GM23338 (cell line): ENCODE results near the gene LMBR1. TPM values are rescaled to one million over a fixed set of nuclear protein-coding genes. Genes with fewer than 3 reads are reported as not detected.

ENCODE experiments used
- ATAC-seq: fragments of 200-7000 bp; cut with Tn5 transposase; 3 replicates; pipeline ENCODE4 v1.9.1; 2020
- DNase-seq: peaks from one replicate; pipeline ENCODE4 v3.0.0-alpha.2; 2015; ENCODE audit warnings: low spot score
- H2AFZ ChIP-seq: fragments of 200-600 bp; sonication (generic); 2 replicates; pipeline ENCODE4 v1.8.0; 2016; ENCODE audit warnings: antibody characterized with exemption, mild to moderate bottlenecking, moderate library complexity
- H3F3A ChIP-seq: fragments of 200-600 bp; sonication (generic); replicated peaks from 2 replicates; pipeline ENCODE4 v1.8.0; 2017; ENCODE audit warnings: antibody characterized with exemption, mixed run types, low read depth
- H3K27ac ChIP-seq: fragments of 200-600 bp; sonication (generic); 2 replicates; pipeline ENCODE4 v1.6.1; 2016; ENCODE audit warnings: low read depth
- H3K27me3 ChIP-seq: fragments of 200-600 bp; sonication (generic); 2 replicates; pipeline ENCODE4 v1.8.0; 2016; ENCODE audit warnings: mild to moderate bottlenecking, mixed run types, moderate library complexity; ENCODE audit not compliant: insufficient read depth
- H3K36me3 ChIP-seq: fragments of 200-600 bp; sonication (generic); 2 replicates; pipeline ENCODE4 v1.8.0; 2016; ENCODE audit warnings: mild to moderate bottlenecking; ENCODE audit not compliant: insufficient read depth
- H3K4me1 ChIP-seq: fragments of 200-600 bp; sonication (generic); 2 replicates; pipeline ENCODE4 v1.8.0; 2016; ENCODE audit warnings: mild to moderate bottlenecking, moderate library complexity; ENCODE audit not compliant: insufficient read depth
- H3K4me2 ChIP-seq: fragments of 200-600 bp; sonication (generic); 2 replicates; pipeline ENCODE4 v1.7.1; 2017; ENCODE audit warnings: mixed run types
- H3K4me3 ChIP-seq: fragments of 200-600 bp; sonication (generic); 2 replicates; pipeline ENCODE4 v1.6.1; 2016; ENCODE audit warnings: mixed run types
- H3K79me2 ChIP-seq: fragments of 200-600 bp; sonication (generic); replicated peaks from 2 replicates; pipeline ENCODE4 v1.8.0; 2017; ENCODE audit warnings: mild to moderate bottlenecking; ENCODE audit not compliant: insufficient read depth
- H3K9me2 ChIP-seq: fragments of 200-600 bp; sonication (generic); 2 replicates; pipeline ENCODE4 v1.8.0; 2017; ENCODE audit not compliant: insufficient read depth
- H4K20me1 ChIP-seq: fragments of 200-600 bp; sonication (generic); replicated peaks from 2 replicates; pipeline ENCODE4 v1.8.0; 2017; ENCODE audit warnings: mild to moderate bottlenecking; ENCODE audit not compliant: insufficient read depth
- H3K27ac Mint-ChIP-seq: 2 replicates; pipeline ENCODE4 v1.8.0; 2020; ENCODE audit warnings: inconsistent platforms, mild to moderate bottlenecking, moderate library complexity, mixed read lengths
- H3K27me3 Mint-ChIP-seq: 3 replicates; pipeline ENCODE4 v1.8.0; 2022; ENCODE audit warnings: low read depth, mild to moderate bottlenecking, moderate library complexity, mixed read lengths, inconsistent platforms; ENCODE audit not compliant: insufficient read depth, poor library complexity
- H3K36me3 Mint-ChIP-seq: 3 replicates; pipeline ENCODE4 v1.8.0; 2021; ENCODE audit warnings: low read depth, mild to moderate bottlenecking, inconsistent platforms, moderate library complexity, mixed read lengths
- H3K4me1 Mint-ChIP-seq: 3 replicates; pipeline ENCODE4 v1.8.0; 2020; ENCODE audit warnings: mild to moderate bottlenecking, inconsistent platforms, mixed read lengths
- H3K4me3 Mint-ChIP-seq: 3 replicates; pipeline ENCODE4 v1.8.0; 2021; ENCODE audit warnings: moderate library complexity, mild to moderate bottlenecking, inconsistent platforms, mixed read lengths
- H3K9me3 Mint-ChIP-seq: 3 replicates; pipeline ENCODE4 v1.8.0; 2020; ENCODE audit warnings: moderate library complexity, mild to moderate bottlenecking, inconsistent platforms, mixed read lengths
- CREB1 ChIP-seq: fragments of 250-450 bp; sonication (Bioruptor Pico); IDR thresholded peaks from 2 replicates; pipeline ENCODE4 v1.5.0; 2020; ENCODE audit warnings: low read depth, mild to moderate bottlenecking, moderate library complexity
- EZH2 ChIP-seq: fragments of 200-600 bp; sonication (generic); IDR thresholded peaks from one replicate; pipeline ENCODE4 v1.8.0; 2017; ENCODE audit warnings: antibody characterized with exemption, mild to moderate bottlenecking, low read depth; ENCODE audit not compliant: unreplicated experiment
- EZH2phosphoT487 ChIP-seq: fragments of 200-600 bp; sonication (generic); IDR thresholded peaks from one replicate; pipeline ENCODE4 v1.8.1; 2018; ENCODE audit warnings: antibody characterized with exemption; ENCODE audit not compliant: unreplicated experiment
- NANOG ChIP-seq: IDR thresholded peaks from 2 replicates; pipeline ENCODE4 v1.6.1; 2016; ENCODE audit warnings: antibody characterized with exemption, borderline replicate concordance
- POLR2AphosphoS5 ChIP-seq: IDR thresholded peaks from 2 replicates; pipeline ENCODE4 v1.6.1; 2016; ENCODE audit warnings: antibody characterized with exemption, low read depth
- STAT1 ChIP-seq: IDR thresholded peaks from one replicate; pipeline ENCODE4 v1.6.1; 2016; ENCODE audit warnings: antibody characterized with exemption; ENCODE audit not compliant: unreplicated experiment
- ZNF114 ChIP-seq: fragments of 250-450 bp; sonication (Bioruptor Pico); IDR thresholded peaks from 2 replicates; pipeline ENCODE4 v1.5.0; 2020; ENCODE audit warnings: mild to moderate bottlenecking, moderate library complexity
- polyA plus RNA-seq: library from polyadenylated mRNA; unstranded; fragments of >200 nt; fragmentation: Nextera tagmentation; extraction: Ambion mirVana; gene quantifications from 2 replicates; pipeline ENCODE4 v1.2.1, GENCODE V29; 2016
- total RNA-seq: library from RNA; depleted of rRNA; stranded (reverse); fragments of >200 nt; shearing (Covaris generic); gene quantifications from 2 replicates; pipeline ENCODE4 v1.2.3, GENCODE V29; 2014
- TF ChIP-seq, protein P1 (sequence below): fragments of 250-450 bp; sonication (Bioruptor Pico); IDR thresholded peaks from 2 replicates; pipeline ENCODE4 v1.5.0; 2020; ENCODE audit warnings: mild to moderate bottlenecking, moderate library complexity
- TF ChIP-seq, protein P2 (sequence below): IDR thresholded peaks from one replicate; pipeline ENCODE4 v1.6.1; 2018; ENCODE audit warnings: antibody characterized with exemption; ENCODE audit not compliant: unreplicated experiment

The LMBR1 gene
- total and polyA plus RNA-seq, 2 experiments from 2014 or later = 21.8 to 90.1 TPM

DNA sequence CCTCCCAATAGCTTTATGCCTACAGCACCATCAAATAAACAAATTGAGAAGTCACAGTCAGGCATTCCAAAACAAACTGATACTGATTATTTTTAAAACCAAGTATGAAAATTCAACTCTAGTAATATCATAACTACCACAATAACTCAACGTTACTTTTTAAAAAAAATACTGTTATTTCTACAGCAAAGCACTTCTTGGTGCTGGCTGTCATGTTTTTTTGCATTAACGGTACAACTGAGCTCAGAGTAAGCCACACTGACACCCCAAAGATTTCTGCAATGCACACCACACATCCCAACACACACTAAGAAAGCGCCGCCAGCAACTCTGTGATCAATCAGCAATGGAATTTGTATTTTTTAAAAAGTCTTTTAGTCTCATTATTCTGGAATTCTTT lies 138.8 kb downstream of the LMBR1 start:
- Histone ChIP-seq H3K9me2 (no peaks in the 10 kb centered on the region), H2AFZ (no peak overlapping the region), H3K4me2 (no peak overlapping the region), H3K4me1 (no peaks in the 10 kb centered on the region; the same call in 1 of the 2 replicates), H3K4me3 (no peak overlapping the region), H3F3A (no peaks in the 10 kb centered on the region), H4K20me1 (no peaks in the 10 kb centered on the region), H3K27me3 (no peaks in the 10 kb centered on the region), H3K27ac (no peak overlapping the region), H3K36me3 (peaks cover 4% of the 10 kb centered on the region; the same call in 1 of the 2 replicates), H3K79me2 (no peaks in the 10 kb centered on the region)
- no peak overlapping the region for H3K4me3 Mint-ChIP-seq
- no peak for ATAC-seq
- TF ChIP-seq STAT1 (no peak), ZNF114 (CRISPR knock-in tag) (no peak), CREB1 (CRISPR knock-in tag) (no peak), NANOG (no peak), EZH2 (no peak), EZH2phosphoT487 (no peak), POLR2AphosphoS5 (no peak)
- TF ChIP-seq, protein P1, sequence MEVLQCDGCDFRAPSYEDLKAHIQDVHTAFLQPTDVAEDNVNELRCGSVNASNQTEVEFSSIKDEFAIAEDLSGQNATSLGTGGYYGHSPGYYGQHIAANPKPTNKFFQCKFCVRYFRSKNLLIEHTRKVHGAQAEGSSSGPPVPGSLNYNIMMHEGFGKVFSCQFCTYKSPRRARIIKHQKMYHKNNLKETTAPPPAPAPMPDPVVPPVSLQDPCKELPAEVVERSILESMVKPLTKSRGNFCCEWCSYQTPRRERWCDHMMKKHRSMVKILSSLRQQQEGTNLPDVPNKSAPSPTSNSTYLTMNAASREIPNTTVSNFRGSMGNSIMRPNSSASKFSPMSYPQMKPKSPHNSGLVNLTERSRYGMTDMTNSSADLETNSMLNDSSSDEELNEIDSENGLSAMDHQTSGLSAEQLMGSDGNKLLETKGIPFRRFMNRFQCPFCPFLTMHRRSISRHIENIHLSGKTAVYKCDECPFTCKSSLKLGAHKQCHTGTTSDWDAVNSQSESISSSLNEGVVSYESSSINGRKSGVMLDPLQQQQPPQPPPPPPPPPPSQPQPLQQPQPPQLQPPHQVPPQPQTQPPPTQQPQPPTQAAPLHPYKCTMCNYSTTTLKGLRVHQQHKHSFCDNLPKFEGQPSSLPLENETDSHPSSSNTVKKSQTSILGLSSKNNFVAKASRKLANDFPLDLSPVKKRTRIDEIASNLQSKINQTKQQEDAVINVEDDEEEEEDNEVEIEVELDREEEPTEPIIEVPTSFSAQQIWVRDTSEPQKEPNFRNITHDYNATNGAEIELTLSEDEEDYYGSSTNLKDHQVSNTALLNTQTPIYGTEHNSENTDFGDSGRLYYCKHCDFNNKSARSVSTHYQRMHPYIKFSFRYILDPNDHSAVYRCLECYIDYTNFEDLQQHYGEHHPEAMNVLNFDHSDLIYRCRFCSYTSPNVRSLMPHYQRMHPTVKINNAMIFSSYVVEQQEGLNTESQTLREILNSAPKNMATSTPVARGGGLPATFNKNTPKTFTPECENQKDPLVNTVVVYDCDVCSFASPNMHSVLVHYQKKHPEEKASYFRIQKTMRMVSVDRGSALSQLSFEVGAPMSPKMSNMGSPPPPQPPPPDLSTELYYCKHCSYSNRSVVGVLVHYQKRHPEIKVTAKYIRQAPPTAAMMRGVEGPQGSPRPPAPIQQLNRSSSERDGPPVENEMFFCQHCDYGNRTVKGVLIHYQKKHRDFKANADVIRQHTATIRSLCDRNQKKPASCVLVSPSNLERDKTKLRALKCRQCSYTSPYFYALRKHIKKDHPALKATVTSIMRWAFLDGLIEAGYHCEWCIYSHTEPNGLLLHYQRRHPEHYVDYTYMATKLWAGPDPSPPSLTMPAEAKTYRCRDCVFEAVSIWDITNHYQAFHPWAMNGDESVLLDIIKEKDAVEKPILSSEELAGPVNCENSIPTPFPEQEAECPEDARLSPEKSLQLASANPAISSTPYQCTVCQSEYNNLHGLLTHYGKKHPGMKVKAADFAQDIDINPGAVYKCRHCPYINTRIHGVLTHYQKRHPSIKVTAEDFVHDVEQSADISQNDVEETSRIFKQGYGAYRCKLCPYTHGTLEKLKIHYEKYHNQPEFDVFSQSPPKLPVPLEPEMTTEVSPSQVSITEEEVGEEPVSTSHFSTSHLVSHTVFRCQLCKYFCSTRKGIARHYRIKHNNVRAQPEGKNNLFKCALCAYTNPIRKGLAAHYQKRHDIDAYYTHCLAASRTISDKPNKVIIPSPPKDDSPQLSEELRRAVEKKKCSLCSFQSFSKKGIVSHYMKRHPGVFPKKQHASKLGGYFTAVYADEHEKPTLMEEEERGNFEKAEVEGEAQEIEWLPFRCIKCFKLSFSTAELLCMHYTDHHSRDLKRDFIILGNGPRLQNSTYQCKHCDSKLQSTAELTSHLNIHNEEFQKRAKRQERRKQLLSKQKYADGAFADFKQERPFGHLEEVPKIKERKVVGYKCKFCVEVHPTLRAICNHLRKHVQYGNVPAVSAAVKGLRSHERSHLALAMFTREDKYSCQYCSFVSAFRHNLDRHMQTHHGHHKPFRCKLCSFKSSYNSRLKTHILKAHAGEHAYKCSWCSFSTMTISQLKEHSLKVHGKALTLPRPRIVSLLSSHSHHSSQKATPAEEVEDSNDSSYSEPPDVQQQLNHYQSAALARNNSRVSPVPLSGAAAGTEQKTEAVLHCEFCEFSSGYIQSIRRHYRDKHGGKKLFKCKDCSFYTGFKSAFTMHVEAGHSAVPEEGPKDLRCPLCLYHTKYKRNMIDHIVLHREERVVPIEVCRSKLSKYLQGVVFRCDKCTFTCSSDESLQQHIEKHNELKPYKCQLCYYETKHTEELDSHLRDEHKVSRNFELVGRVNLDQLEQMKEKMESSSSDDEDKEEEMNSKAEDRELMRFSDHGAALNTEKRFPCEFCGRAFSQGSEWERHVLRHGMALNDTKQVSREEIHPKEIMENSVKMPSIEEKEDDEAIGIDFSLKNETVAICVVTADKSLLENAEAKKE = no peak
- TF ChIP-seq, protein P2, sequence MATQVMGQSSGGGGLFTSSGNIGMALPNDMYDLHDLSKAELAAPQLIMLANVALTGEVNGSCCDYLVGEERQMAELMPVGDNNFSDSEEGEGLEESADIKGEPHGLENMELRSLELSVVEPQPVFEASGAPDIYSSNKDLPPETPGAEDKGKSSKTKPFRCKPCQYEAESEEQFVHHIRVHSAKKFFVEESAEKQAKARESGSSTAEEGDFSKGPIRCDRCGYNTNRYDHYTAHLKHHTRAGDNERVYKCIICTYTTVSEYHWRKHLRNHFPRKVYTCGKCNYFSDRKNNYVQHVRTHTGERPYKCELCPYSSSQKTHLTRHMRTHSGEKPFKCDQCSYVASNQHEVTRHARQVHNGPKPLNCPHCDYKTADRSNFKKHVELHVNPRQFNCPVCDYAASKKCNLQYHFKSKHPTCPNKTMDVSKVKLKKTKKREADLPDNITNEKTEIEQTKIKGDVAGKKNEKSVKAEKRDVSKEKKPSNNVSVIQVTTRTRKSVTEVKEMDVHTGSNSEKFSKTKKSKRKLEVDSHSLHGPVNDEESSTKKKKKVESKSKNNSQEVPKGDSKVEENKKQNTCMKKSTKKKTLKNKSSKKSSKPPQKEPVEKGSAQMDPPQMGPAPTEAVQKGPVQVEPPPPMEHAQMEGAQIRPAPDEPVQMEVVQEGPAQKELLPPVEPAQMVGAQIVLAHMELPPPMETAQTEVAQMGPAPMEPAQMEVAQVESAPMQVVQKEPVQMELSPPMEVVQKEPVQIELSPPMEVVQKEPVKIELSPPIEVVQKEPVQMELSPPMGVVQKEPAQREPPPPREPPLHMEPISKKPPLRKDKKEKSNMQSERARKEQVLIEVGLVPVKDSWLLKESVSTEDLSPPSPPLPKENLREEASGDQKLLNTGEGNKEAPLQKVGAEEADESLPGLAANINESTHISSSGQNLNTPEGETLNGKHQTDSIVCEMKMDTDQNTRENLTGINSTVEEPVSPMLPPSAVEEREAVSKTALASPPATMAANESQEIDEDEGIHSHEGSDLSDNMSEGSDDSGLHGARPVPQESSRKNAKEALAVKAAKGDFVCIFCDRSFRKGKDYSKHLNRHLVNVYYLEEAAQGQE = no peak
- no peak overlapping the region for H3K27ac Mint-ChIP-seq
- peaks cover 9% of the 10 kb centered on the region; the same call in 2 of the 3 replicates for H3K36me3 Mint-ChIP-seq
- no peak for DNase-seq
- H3K27me3 Mint-ChIP-seq = no peaks in the 10 kb centered on the region
- peaks cover 6% of the 10 kb centered on the region for H3K4me1 Mint-ChIP-seq
- H3K9me3 Mint-ChIP-seq = no peaks in the 10 kb centered on the region
